Common myeloid progenitor, CD34-positive (primary cell): ENCODE results near the gene ILF2.

ENCODE experiments used
- CTCF ChIA-PET: fragments of 350-600 bp; sonication (Branson Sonifier 250); formaldehyde crosslinking; loops from one replicate; lab custom pipeline; 2021; ENCODE audit warnings: antibody characterized with exemption; lab: Charles Lee
- POLR2A ChIA-PET: fragments of 350-600 bp; sonication (Branson Sonifier 250); formaldehyde crosslinking; loops from one replicate; lab custom pipeline; 2021; ENCODE audit warnings: antibody characterized with exemption; lab: Charles Lee
- DNase-seq, 3 donors: peaks; one replicate each; pipeline versions ENCODE4 v3.0.0 to v3.0.0-alpha.2; 2013
- H3K27ac ChIP-seq, 2 experiments: 1 replicate in 1 of 2; 2 replicates in 1 of 2; pipeline ENCODE4 v1.7.0; 2013; ENCODE audit warnings: inconsistent platforms in 2 of 2, low read length in 2 of 2, mild to moderate bottlenecking in 2 of 2, low read depth in 1 of 2, moderate library complexity in 1 of 2; ENCODE audit not compliant: severe bottlenecking in 2 of 2, insufficient read depth in 1 of 2, poor library complexity in 1 of 2
- H3K27me3 ChIP-seq, 5 experiments: replicated peaks in 2 of 5; 1 replicate in 3 of 5; 2 replicates in 2 of 5; pipeline versions ENCODE4 v1.6.1 to v1.7.0; 2013; ENCODE audit warnings: low read length in 4 of 5, mild to moderate bottlenecking in 2 of 5, moderate library complexity in 2 of 5, inconsistent platforms in 1 of 5; ENCODE audit not compliant: insufficient read depth in 5 of 5, control insufficient read depth in 4 of 5
- H3K36me3 ChIP-seq, 4 experiments: 1 replicate in 2 of 4; 2 replicates in 2 of 4; pipeline versions ENCODE4 v1.6.1 to v1.7.0; 2013; ENCODE audit warnings: low read length in 3 of 4, control low read depth in 1 of 4, mild to moderate bottlenecking in 1 of 4; ENCODE audit not compliant: control insufficient read depth in 4 of 4, insufficient read depth in 4 of 4
- H3K4me1 ChIP-seq, 4 experiments: 1 replicate in 3 of 4; 2 replicates in 1 of 4; pipeline versions ENCODE4 v1.6.1 to v1.7.1; 2013; ENCODE audit warnings: low read length in 3 of 4, mild to moderate bottlenecking in 3 of 4, control low read depth in 1 of 4, inconsistent platforms in 1 of 4, moderate library complexity in 1 of 4; ENCODE audit not compliant: control insufficient read depth in 4 of 4, insufficient read depth in 4 of 4; ENCODE audit errors: control extremely low read depth in 1 of 4
- H3K4me3 ChIP-seq, 7 experiments: 1 replicate in 4 of 7; 2 replicates in 3 of 7; pipeline versions ENCODE4 v1.5.1 to v1.7.0; 2013; ENCODE audit warnings: mild to moderate bottlenecking in 7 of 7, low read length in 6 of 7, moderate library complexity in 6 of 7, inconsistent platforms in 2 of 7, low read depth in 2 of 7, control low read depth in 1 of 7; ENCODE audit not compliant: insufficient read depth in 4 of 7, control insufficient read depth in 1 of 7; ENCODE audit errors: extremely low read depth in 1 of 7
- H3K9me3 ChIP-seq, 5 experiments: 1 replicate in 4 of 5; 2 replicates in 1 of 5; pipeline versions ENCODE4 v1.6.1 to v1.7.1; 2013; ENCODE audit warnings: low read length in 4 of 5, mild to moderate bottlenecking in 2 of 5, inconsistent platforms in 1 of 5, low read depth in 1 of 5, moderate library complexity in 1 of 5; ENCODE audit not compliant: control insufficient read depth in 4 of 5, insufficient read depth in 2 of 5; ENCODE audit errors: control extremely low read depth in 1 of 5
- WGBS: methylation state at CpG from one replicate; pipeline ENCODE4 v1.1.5; 2013; ENCODE audit not compliant: insufficient coverage; 5-methylcytosine and 5-hydroxymethylcytosine counted together

ILF2 gene

GRCh38 chr1:153698923-153699714 lies 28.3 kb upstream of the ILF2 start:
- Histone ChIP-seq H3K4me1 (peaks cover 2 to 17% (median 12%) of the 10 kb centered on the region in 4 experiments), H3K9me3 (no peaks in the 10 kb centered on the region), H3K4me3 (peak overlapping the region in 1 of 7 experiments; percentile 65), H3K36me3 (no peaks in the 10 kb centered on the region), H3K27me3 (no peaks in the 10 kb centered on the region), H3K27ac (no peak overlapping the region)
- no peak for DNase-seq
- 94% methylated on average over 6 of the region's 6 CpGs for WGBS
- CTCF ChIA-PET = interaction anchor here (0.6 to 1.5 kb wide), 5 partner anchors 9 to 177 kb away, joined by 3 to 4 read pairs (median 4); no protein-coding TSS in a partner anchor
- POLR2A ChIA-PET = interaction anchor here (1.7 kb wide), 1 partner anchor 65 kb away, joined by 4 read pairs; the partner anchor contains the start of gene CHTOP

- Histone ChIP-seq H3K4me1 (peaks cover 2 to 17% (median 12%) of the 10 kb centered on the region in 4 experiments), H3K9me3 (no peaks in the 10 kb centered on the region), H3K27me3 (no peaks in the 10 kb centered on the region), H3K27ac (peak overlapping the region; percentile 64 to 70), H3K36me3 (no peaks in the 10 kb centered on the region), H3K4me3 (peak overlapping the region in 6 of 7 experiments; percentile 36 to 81 (median 56))
- ChIA-PET POLR2A (interaction anchor here (1.7 kb wide), 1 partner anchor 64 kb away, joined by 4 read pairs; the partner anchor contains the start of gene CHTOP), CTCF (interaction anchor here (0.7 to 1.5 kb wide), 6 partner anchors 10 to 279 kb away, joined by 3 to 4 read pairs (median 3); partner anchors contain the start of gene JTB)
- 9% methylated on average over 8 of the region's 29 CpGs for WGBS
- peak; percentile 18 to 71 (median 63) for DNase-seq
These were observed 27.5 kb upstream of the ILF2 start for GRCh38 chr1:153698020-153698922.

- Histone ChIP-seq H3K9me3 (no peaks in the 10 kb centered on the region), H3K27ac (peak overlapping the region; percentile 64 to 70), H3K36me3 (no peaks in the 10 kb centered on the region), H3K4me1 (peaks cover 2 to 17% (median 12%) of the 10 kb centered on the region in 4 experiments), H3K27me3 (no peaks in the 10 kb centered on the region), H3K4me3 (peak overlapping the region in 4 of 7 experiments; percentile 48 to 81 (median 66))
- DNase-seq = peak in 2 of 3 donors; percentile 31 to 42
- POLR2A ChIA-PET = interaction anchor here (0.6 to 1.7 kb wide), 2 partner anchors 37 to 63 kb away, joined by 4 read pairs; partner anchors contain the start of gene CHTOP
- CTCF ChIA-PET = interaction anchor here (0.9 to 1.5 kb wide), 3 partner anchors 10 to 26 kb away, joined by 3 to 4 read pairs (median 3); no protein-coding TSS in a partner anchor
- 85% methylated on average over 8 of the region's 12 CpGs for WGBS
These were observed 26.6 kb upstream of the ILF2 start for GRCh38 chr1:153697191-153698019.

GRCh38 chr1:153696741-153697140 lies 25.9 kb upstream of the ILF2 start:
- Histone ChIP-seq H3K4me1 (peaks cover 2 to 17% (median 12%) of the 10 kb centered on the region in 4 experiments), H3K36me3 (no peaks in the 10 kb centered on the region), H3K27me3 (no peaks in the 10 kb centered on the region), H3K27ac (no peak overlapping the region), H3K4me3 (no peak overlapping the region), H3K9me3 (no peaks in the 10 kb centered on the region)
- 86% methylated on average over 4 of the region's 8 CpGs for WGBS
- CTCF ChIA-PET = no interaction called here
- POLR2A ChIA-PET = no interaction called here
- no peak for DNase-seq

GRCh38 chr1:153693466-153693865 lies 22.7 kb upstream of the ILF2 start:
- CTCF ChIA-PET = no interaction called here
- no peak for DNase-seq
- Histone ChIP-seq H3K4me3 (no peak overlapping the region), H3K4me1 (peaks cover 0 to 11% (median 9%) of the 10 kb centered on the region in 4 experiments), H3K27me3 (no peaks in the 10 kb centered on the region), H3K9me3 (no peaks in the 10 kb centered on the region), H3K36me3 (no peaks in the 10 kb centered on the region), H3K27ac (no peak overlapping the region)
- WGBS = no CpG with 5 or more reads among the region's 4 CpGs
- POLR2A ChIA-PET = no interaction called here

- 90% methylated on average over 17 of the region's 18 CpGs for WGBS
- no peaks in the 10 kb centered on the region for H3K27me3 ChIP-seq
- no peak for DNase-seq
- ChIA-PET POLR2A (no interaction called here), CTCF (interaction anchor here (1.4 kb wide), 1 partner anchor 11 kb away, joined by 5 read pairs; the partner anchor contains the start of gene NPR1)
- no peaks in the 10 kb centered on the region for H3K4me1 ChIP-seq
- H3K9me3 ChIP-seq = no peaks in the 10 kb centered on the region
- no peaks in the 10 kb centered on the region for H3K36me3 ChIP-seq
- H3K27ac ChIP-seq = no peak overlapping the region
- no peak overlapping the region for H3K4me3 ChIP-seq
These were observed 18.0 kb upstream of the ILF2 start for GRCh38 chr1:153688736-153689328.
